GM10266 (cell line): ENCODE data around the gene BCAS1.

ENCODE experiments used
- DNase-seq: peaks from one replicate; pipeline ENCODE4 v3.0.0; 2012; ENCODE audit errors: extremely low spot score
- TF ChIP-seq, protein P1 (sequence below): IDR thresholded peaks from 2 replicates; pipeline ENCODE4 v1.5.1; 2012; ENCODE audit warnings: mild to moderate bottlenecking, low read depth; ENCODE audit not compliant: control insufficient read depth, insufficient read depth; ENCODE audit errors: missing control alignments

The BCAS1 gene

DNA sequence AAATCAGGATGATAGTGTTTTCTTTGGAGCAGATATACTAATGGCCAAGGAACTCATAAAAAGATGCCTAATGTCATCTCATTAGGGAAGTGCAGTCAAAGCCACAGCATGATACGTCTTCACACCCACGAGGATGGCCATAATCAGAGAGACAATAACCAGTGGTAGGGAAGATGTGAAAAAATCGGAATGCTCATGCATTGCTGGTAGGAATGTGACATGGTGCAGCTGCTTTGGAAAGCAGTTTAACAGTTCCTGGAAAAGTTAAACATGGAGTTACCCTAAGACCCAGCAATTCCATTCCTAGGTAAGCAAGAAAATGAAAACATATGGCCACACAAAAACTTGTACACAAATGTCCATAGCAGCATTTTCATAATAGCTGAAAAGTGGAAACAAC is 29.9 kb downstream of the BCAS1 start:
- DNase-seq, result no peak
- TF ChIP-seq, protein P1, sequence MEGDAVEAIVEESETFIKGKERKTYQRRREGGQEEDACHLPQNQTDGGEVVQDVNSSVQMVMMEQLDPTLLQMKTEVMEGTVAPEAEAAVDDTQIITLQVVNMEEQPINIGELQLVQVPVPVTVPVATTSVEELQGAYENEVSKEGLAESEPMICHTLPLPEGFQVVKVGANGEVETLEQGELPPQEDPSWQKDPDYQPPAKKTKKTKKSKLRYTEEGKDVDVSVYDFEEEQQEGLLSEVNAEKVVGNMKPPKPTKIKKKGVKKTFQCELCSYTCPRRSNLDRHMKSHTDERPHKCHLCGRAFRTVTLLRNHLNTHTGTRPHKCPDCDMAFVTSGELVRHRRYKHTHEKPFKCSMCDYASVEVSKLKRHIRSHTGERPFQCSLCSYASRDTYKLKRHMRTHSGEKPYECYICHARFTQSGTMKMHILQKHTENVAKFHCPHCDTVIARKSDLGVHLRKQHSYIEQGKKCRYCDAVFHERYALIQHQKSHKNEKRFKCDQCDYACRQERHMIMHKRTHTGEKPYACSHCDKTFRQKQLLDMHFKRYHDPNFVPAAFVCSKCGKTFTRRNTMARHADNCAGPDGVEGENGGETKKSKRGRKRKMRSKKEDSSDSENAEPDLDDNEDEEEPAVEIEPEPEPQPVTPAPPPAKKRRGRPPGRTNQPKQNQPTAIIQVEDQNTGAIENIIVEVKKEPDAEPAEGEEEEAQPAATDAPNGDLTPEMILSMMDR, result no peak

- TF ChIP-seq, protein P1, result no peak
Measured at GRCh38 chr20:54038961-54039360, 31.4 kb downstream of the BCAS1 start.

GRCh38 chr20:54037525-54037924 is 32.9 kb downstream of the BCAS1 start:
- TF ChIP-seq, protein P1, result no peak
- DNase-seq, result no peak

More at GRCh38 chr20:54038961-54039360, 31.4 kb downstream of the BCAS1 start:
- DNase-seq, result no peak

GRCh38 chr20:54029643-54030042 is 40.8 kb downstream of the BCAS1 start:
- no peak for DNase-seq
- TF ChIP-seq, protein P1, result no peak

- no peak for DNase-seq
- TF ChIP-seq, protein P1, result no peak
Measured at GRCh38 chr20:54029176-54029575, 41.2 kb downstream of the BCAS1 start.

GRCh38 chr20:54028276-54029011 is 42.0 kb downstream of the BCAS1 start:
- TF ChIP-seq, protein P1, result no peak
- DNase-seq, result no peak

DNA sequence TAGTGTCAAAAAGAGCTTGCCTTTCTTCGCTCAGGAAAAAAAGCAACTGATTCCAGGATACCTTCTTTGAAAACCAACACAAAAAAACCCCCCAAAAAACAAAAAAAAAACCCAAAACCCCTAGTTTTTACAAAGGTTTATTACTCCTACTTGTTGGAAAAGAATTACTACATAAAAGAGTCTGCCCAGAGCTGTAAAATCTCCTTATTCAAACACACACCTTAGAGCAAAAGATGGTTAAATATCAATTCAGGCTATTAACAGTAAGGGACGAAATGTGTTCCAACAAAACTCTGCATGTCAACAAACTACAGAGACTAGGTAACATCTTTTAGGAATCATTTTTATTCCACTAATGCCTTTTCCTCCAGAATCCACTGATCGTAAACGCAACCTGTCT is 42.7 kb downstream of the BCAS1 start:
- TF ChIP-seq, protein P1, result no peak
- no peak for DNase-seq
